LNCAP (cell line): Measurements from ENCODE around the gene PALLD.

ENCODE experiments used
- CTCF ChIP-seq: fragments of 450-650 bp; IDR thresholded peaks from 2 replicates; pipeline ENCODE4 v1.5.1; 2017; ENCODE audit warnings: mild to moderate bottlenecking

PALLD gene

GRCh38 chr4:168737806-168738172, 240.9 kb downstream of the PALLD start:
- no peak for TF ChIP-seq CTCF

GRCh38 chr4:168739886-168740285, 243.0 kb downstream of the PALLD start:
- TF ChIP-seq CTCF = no peak

- TF ChIP-seq CTCF = no peak
These were observed 243.8 kb downstream of the PALLD start for GRCh38 chr4:168740691-168741090.

- no peak for TF ChIP-seq CTCF
These were observed 244.7 kb downstream of the PALLD start for GRCh38 chr4:168741281-168742173.

- TF ChIP-seq CTCF = no peak
These were observed 246.3 kb downstream of the PALLD start for GRCh38 chr4:168743131-168743530.

- TF ChIP-seq CTCF = no peak
These were observed 246.7 kb downstream of the PALLD start for GRCh38 chr4:168743601-168744000.

GRCh38 chr4:168744021-168744420, 247.2 kb downstream of the PALLD start:
- TF ChIP-seq CTCF = no peak

- TF ChIP-seq CTCF = no peak
These were observed 252.0 kb downstream of the PALLD start for GRCh38 chr4:168748807-168749206.
